Esophagus mucosa (tissue), 1 donor: ENCODE results near the gene ZNF132. TPM values are rescaled to one million over a fixed set of nuclear protein-coding genes. Genes with fewer than 3 reads are reported as not detected.
A peak's percentile ranks its signal among the peaks of the same experiment; 100 is the strongest.
"Not testable (repeated sequence)": the region's sequence is repeated elsewhere in the genome, so short reads cannot be mapped to it uniquely, and the experiment has no call there.

Experiments
- ATAC-seq: fragments of 200-7000 bp; cut with Tn5 transposase; one replicate; pipeline ENCODE4 v1.9.1; 2020
- total RNA-seq: library from RNA; stranded (reverse); gene quantifications from one replicate; pipeline ENCODE4 v1.2.4, GENCODE V29; 2023
- donor health status: DM: yes; HTN: yes; CAD: no.

The ZNF132 gene
- 1.0 TPM for total RNA-seq

DNA sequence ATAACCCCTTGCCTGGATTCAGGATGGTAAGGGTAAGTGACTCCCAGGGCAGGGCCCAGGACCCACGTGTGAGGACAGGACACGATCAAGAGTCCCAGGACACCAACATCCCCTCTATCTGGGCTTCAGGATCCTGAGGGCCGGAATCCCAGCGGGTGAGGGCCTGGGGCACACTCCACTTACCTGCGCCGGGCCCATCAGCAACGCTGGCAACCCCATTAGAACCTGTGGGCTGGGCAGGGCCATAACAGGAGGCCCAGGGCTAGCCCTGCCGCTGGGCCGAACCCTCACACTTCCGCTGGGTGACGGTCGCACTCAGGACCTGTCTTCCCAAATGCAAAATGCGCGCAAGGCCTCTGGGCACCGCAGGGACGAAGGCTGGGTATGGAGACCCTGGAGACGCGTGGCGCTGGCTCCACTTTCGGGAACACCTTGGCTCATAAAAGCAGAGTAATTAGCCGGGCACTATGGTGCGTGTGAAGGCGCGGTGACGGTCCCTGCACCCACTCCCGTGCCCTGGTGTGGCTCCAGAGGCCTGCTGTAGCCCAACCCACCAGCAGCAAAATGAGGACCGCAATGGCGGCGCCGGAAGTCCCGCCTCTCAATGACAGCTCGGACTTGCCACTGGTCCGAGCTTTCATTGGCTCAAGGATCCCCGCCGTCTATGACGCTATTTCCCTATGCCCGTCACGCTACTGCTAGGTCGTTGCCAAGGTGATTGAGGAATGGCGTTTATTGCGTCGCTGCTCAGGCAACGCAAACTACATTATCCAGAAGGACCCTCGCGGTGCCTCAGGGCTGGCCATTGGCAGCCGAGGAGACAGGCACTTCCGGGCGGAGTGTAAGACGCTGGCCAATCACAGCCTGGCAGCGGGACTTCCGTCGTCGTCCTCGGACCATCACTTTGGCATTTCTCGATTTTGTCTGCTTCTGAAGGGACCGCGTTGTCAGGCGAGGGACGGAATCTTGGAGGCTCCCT lies at the start of gene ZNF132:
Gene ZNF132, minus strand, starts transcription at position 578 of the 979 bp plus-strand sequence. Its CDS starts 332 bp downstream, at position 246.
- ATAC-seq, result peak; percentile 95

DNA sequence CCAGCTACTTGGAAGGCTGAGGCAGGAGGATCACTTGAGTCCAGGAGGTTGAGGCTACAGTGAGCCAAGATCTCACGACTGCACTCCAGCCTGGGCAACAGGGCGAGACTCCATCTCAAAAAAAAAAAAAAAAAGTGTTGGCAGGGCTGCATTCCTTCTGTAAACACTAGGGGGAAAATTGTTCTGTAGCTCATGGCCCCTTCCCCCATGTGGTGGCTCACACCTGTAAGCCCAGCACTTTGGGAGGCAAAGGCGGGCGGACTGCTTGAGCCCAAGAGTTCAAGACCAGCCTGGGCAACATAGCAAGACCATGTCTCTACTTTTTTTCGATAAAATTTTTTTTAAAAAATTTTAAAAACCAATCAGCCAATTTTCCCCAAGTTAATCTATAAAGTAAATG lies 44.4 kb upstream of the ZNF132 start:
- not testable (repeated sequence) for ATAC-seq

DNA sequence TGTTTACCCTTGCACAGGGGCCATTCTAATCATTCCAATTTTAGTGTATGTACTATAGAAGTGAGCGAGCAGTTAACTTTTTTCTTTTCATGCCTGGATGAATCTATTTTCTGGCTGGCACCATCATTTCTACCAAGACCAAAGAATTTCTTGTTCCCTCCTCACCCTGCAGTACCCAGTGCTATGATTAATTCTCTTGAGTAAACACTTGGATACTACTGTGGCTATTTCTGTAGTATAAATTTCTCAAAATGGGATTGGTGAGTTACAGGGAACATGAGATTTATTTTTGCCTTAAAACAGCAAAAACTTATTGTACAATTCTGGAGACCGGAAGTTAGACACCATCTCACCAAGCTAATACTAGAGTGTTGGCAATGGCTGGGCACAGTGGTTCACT lies 43.8 kb upstream of the ZNF132 start:
- no peak for ATAC-seq

DNA sequence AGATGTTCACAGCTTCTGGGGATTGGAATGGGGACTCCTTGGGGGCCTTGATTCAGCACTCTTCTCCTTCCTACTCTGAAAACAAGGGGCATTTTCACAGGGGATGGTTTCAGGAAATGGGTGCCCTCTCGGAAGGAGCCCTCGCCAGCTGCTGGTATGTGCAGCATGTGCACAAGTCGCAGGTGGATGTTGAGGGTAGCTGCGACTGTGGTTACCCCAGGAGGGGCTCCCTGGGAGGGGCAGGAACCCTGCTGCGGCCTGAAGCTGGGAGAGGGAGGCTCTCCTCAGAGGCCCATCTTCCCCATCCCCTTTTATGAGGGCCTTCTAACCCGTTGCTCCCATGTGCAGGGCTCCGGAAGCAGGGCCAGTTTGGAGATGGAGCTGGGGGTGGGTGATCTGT lies 42.4 kb upstream of the ZNF132 start:
- no peak for ATAC-seq

DNA sequence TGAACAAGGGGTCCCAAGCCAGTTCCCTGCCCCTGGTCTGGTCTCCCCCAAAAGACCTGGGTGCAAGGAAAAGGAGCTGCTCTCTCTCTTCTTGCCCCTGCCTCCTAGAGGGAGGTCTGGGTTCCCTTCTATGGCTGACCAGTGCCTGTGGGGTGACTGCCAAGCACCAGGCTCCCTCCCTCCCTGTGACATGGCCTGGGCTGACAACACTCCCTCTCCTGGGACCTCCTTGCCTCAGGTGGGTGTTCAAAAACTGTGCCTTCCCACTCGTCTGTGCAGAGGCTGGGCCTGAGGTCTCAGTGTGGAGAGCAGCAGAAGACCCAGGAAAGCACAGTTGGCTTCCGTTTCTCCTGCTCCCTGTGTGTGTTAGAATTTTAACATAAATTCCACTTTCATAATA lies 40.9 kb upstream of the ZNF132 start:
- ATAC-seq, result no peak

DNA sequence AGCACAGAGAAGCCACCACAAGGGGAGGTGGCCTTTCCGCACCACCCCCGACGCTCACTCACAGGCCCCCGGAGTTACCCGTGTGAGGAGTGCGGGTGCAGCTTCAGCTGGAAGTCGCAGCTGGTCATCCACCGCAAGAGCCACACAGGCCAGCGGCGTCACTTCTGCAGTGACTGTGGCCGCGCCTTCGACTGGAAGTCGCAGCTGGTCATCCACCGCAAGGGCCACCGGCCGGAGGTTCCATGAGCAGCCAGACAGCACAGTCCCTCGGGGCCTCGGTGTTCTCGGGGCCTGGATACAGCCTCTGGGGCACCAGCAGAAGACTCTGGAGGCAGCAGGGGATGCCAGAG lies 40.5 kb upstream of the ZNF132 start:
- no peak for ATAC-seq

DNA sequence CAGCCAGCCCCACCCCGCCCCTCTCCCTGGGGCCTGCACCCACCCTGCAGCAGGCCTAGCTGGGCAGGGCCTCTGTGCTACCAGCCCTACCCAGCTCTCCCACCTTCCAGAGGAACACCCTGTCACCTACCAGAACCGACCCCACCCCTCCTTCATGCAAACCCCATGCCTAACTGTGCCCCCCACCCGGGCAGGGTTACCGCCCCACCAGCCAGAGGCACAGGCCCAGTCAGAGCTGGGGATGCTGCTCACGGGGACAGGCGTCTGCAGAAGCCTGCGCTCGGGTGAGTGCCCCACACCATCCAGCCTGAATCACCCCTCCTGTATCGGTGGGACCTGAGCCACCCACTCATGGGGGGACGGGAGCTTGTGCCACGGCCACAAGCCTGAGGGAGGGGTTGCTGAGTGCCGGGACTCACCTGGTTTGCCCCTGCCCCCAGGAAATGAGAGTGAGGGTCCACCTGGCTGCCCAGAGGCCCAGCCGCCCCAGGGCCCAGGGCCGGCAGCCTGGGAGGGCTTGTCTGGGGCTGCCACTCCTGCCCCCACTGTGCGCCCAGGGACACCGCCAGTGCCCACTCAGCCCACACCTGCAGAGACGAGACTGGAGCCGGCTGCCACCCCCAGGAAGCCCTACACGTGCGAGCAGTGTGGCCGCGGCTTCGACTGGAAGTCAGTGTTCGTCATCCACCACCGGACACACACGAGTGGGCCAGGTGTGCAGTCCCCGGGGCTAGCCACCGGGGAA lies 40.0 kb upstream of the ZNF132 start:
- ATAC-seq, result no peak

DNA sequence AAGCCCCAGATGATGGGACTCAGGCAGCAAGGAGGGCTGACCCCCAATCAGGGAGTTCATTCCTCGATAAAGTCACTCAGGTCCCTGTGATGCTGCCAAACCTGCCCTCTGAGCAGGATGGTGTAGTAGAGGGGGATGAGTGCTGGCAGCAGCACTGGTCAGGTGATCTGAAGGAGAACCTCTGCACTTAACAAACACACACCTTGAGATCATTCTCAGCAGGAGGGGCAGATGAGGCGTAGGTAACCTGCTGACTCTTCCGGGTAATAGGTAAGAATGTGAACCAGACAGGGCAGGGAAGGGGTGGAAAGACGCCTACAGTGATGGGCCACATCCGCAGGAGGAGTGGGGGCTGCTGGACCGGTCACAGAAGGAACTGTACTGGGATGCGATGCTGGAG lies 39.4 kb upstream of the ZNF132 start:
- no peak for ATAC-seq

DNA sequence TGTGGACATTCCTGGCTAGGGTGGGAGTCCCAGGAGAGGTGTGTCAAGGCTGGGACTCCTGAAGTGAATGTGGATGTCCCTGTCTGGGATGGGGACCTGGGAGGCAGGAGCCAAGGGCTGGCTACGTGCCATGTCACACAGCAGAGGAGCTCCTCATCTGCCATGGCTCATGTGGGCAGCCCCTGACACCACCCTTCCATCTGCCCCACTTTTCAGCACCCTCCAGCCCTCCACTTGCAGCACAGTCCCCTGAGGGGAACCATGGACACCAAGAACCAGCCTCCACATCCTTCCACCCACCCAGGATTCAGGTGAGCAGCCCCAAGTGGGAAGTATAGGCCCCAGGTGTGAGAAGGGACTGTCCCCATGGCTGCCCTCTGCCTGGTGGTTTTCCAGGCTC lies 37.9 kb upstream of the ZNF132 start:
- no peak for ATAC-seq

DNA sequence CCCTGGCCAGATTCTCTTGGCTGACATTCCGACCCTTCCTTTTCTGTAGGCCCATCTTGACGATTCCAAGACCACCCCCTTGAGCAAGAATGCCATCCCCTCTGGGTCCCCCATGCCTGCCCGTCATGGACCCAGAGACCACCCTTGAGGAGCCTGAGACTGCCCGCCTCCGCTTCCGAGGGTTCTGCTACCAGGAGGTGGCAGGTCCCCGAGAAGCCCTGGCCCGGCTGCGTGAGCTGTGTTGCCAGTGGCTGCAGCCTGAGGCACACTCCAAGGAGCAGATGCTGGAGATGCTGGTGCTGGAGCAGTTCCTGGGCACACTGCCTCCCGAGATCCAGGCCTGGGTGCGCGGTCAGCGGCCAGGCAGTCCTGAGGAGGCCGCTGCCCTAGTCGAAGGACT lies 37.2 kb upstream of the ZNF132 start:
- ATAC-seq, result no peak

DNA sequence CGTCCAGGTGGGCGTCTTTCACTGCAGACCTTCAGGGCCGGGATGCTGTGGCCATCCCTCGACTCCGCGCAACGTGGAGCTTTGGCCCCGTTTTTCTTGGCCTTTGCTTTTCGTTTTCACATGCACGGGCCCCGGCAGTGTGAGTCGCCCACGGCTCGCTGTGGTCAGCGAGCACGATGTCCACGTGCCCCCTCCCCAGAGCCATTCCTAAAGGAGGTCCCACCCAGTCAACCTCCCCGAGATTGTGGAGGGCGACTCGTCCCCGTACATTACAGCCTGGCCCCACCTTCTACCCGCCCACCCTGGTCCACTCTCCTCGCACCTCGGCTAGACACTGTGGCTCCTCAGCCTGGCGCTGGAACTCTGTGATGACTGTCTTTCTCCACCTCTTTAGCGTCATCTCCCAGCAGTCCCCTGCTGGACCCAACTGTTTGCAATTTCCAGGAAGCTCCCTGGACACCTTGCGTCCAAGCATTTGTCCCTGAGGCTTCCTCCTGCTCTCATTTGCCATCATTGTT lies 36.6 kb upstream of the ZNF132 start:
- ATAC-seq, result no peak

DNA sequence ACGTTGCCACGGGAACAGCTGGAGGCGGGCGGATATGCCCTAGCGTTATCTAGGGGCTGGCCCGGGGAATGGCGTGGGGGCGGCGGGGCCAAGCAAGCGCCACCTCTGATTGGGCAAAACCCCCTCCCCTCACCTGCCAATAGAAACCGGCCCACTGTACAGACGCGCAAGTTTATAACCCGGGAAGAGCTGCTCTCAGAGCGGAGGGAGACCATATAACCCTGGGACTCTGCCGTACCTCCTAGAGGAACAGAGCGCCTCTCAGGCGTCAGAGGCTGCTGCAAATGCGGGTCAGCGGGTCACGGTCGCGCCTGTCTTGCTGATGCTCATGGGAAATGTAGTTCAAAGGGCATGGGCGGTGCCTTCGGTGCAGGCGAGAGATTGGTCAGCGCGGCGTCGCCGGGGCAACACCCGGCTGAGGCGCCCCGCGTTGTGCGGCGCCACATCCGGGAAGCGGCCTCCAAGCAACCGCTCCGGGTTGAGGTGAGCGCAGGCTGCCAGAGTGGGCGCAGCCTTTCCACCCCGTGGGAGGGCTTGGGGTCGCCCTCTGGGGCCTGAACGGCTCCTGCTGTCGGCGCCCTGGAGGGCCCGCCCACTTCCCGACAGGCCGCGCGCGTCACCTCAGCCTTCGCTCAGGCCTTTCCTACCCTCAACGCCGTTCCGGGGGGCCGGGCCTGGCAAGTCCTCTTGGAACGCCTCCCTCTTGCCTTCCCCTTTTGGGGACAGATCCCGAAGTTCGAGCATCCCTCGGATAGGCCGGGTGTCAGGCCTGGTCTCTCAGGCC lies 36.0 kb upstream of the ZNF132 start, which contains the start of gene ZNF446:
Gene ZNF446, plus strand, starts transcription at position 639 of the 784 bp plus-strand sequence. CDS start 867 bp downstream, outside the sequence.
- peak; percentile 89 for ATAC-seq

DNA sequence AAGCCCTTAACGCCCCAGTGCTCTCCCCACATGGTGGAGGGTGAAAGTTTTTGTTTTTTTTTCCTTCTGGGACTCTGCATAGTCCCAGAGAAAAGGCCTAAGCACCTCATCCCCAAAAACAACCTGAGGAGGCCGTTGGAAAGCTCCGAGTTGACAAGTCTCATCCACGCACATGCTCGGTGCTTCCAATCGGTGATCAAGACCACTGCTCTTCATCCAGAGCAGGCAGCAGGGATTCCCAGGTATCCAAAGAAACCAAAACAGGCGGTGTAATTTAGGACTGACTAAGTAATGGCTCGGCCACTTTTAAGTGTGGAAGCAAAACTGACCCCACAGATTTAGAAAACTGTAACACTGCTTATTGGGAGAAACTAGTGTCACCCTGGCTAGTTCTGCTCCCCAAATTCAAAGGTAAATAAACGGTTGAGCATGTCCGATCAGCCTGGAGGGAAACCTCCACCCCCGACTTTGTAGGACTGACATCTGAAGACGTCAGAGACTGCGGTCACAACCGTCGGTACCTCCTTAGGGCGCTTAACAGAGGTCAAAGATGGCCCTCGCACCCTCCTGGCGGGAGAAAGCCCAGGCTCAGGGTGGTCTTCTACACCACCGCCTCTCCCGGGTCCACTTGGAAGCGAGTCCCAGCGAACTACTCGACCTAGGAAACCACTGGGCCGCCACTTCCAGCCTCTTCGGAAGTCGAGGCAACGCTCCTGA lies 35.2 kb upstream of the ZNF132 start:
- no peak for ATAC-seq

DNA sequence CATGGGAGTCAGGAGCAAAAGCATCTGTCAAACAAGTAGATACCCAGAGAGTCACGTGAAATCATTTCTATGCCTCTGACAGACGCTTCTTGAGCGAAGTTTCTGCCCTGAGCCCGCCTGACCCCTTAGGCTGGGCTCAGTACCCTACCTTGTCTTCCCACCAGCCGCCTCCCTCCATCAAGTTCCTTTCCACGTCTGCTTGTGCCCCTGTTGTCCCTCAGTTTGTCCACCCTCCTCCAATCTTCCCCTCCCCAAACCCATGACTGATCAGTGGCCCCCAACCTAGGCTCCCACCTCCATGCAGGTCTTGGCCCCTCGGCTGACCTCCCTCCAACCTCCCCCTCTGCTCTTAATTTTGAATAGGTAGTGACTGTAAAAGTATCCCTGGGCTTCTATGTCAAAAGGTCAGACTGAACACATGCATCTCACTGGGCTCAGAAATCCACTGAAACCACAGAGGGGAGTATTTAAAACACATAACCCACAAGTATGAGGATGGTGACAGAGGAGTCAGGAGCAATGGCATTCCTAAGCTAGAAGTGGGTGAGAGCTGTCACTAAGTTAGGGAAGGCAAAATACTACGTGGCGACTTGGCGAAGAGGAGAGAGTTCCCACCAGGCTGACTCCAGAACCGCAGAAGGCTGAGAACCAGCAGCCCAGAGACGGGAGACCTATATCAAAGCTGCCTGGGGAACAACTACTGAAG lies 34.5 kb upstream of the ZNF132 start:
- ATAC-seq, result no peak

DNA sequence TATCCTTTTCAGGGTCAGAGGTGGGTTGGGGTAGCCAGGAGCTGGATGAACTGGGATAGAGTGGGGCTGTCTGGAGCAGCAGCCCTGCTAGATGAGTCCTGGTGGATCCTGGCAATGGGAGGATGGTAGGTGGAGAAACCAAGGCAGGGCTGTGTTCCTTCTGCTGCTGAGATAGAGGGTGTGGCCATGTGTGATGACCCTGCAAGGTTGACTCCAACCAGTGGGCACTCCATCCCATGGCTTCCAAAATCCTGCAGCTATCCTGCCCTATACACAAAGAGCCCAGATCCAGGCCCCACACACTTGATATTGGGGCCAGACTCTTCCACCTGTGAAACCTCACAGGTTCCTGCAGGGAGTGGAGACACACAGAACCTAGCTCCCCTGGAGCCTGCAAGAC lies 33.8 kb upstream of the ZNF132 start:
- no peak for ATAC-seq

DNA sequence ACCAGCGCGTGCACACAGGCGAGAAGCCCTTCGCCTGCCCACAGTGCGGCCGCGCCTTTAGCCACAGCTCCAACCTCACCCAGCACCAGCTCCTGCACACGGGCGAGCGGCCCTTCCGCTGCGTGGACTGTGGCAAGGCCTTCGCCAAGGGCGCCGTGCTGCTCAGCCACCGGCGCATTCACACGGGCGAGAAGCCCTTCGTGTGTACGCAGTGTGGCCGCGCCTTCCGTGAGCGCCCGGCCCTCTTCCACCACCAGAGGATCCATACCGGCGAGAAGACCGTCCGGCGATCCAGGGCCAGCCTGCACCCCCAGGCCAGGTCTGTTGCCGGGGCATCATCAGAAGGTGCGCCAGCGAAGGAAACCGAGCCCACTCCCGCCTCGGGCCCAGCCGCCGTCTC lies 31.8 kb upstream of the ZNF132 start:
- ATAC-seq, result no peak

DNA sequence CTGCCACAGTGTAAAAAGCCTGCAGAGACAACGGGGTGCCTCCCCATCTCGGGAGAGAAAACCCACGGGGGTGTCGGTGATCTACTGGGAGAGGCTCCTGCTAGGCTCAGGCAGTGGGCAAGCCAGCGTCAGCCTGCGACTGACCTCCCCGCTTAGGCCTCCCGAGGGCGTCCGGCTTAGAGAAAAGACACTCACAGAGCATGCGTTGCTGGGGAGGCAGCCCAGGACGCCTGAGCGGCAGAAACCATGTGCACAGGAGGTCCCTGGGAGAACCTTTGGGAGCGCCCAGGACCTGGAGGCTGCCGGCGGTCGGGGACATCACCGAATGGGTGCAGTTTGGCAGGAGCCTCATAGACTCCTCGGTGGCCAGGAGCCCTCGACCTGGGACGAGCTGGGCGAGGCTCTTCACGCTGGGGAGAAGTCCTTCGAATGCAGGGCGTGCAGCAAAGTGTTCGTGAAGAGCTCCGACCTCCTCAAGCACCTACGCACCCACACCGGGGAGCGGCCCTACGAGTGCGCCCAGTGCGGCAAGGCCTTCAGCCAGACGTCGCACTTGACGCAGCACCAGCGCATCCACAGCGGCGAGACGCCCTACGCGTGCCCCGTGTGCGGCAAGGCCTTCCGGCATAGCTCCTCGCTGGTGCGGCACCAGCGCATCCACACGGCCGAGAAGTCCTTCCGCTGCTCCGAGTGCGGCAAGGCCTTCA lies 31.0 kb upstream of the ZNF132 start:
- ATAC-seq, result not testable (repeated sequence)

DNA sequence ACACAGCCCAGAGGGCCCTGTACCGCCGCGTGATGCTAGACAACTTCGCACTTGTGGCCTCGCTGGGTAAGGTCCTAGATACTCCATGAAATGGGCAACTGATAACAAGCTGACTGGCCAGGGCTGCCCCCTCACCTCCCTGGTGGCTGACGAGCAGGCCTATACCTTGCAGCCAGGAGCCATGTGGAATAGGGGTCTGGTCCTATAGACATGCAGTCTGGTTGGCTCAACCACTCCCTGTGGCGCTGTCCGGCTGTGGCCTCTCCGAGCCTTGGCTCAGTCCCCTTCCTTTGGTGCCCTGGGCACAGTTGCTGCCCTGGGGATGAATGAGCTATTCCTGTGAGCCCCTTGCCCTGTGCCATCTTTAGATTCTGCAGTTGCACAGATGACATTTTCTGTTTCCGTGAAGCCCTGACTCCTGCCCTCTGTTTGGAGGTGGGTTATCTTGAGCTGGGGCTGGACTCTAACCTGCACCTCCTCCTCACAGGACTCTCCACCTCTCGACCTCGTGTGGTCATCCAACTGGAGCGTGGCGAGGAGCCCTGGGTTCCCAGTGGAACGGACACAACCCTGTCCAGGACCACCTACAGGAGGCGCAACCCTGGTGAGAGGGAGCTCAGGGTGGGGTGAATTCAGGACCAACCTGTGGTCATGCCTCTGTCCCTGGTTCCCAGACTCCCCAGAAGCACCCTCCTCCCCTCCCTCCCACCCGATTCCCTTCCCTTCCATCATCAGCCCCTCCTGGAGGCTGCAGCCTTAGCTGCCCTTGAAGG lies 29.5 kb upstream of the ZNF132 start:
- no peak for ATAC-seq

DNA sequence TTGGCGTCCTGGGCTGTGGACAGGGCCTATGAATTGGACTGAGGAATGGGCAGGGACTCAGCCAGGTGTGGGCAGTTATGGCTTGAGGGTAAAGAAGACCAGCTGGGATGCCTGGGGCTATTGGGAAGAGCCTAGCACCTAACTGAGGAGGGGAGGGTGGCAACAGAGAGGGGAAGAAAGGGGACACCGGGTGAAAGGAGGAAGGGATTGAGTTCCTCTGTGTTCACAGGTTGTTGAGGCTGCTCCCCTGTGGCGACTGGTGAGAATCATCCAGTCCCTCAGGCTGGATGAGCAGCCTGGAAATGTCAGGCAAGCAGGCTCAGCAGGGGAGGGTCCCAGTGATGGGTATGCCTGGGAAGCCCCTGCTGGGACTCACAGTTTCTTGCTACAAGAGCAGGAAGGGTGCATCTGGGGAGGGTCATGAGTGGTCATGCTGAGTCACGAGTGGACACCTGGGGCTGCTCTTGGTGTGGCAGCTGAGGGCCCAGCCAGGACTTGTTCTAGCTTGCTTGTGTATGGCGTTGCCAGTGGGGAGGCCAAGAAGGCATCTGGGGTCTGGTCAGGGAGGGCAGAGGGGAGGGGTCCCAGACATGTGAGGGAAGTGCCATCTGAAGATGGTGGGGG lies 28.4 kb upstream of the ZNF132 start:
- no peak for ATAC-seq
